ENCODE results near the gene HOXB3.

- TF ChIP-seq CTCF (conservative IDR thresholded peaks at IDR 0.05 in 1 of 2, IDR thresholded peaks at IDR 0.05 in 1 of 2; ENCODE audit: extremely low read depth in 1 of 2, insufficient read depth in 1 of 2, low read depth in 1 of 2, low read length in 2 of 2), result no peak
- no peak for TF ChIP-seq EZH2 (IDR thresholded peaks at IDR 0.05; ENCODE audit: borderline replicate concordance, low read length)
These were observed 23.3 kb downstream of the HOXB3 start for GRCh38 chr17:48566717-48567116.

All from mammary epithelial cell (primary cell).